ENCODE measurements around the gene CDK16.

CDK16 gene

DNA sequence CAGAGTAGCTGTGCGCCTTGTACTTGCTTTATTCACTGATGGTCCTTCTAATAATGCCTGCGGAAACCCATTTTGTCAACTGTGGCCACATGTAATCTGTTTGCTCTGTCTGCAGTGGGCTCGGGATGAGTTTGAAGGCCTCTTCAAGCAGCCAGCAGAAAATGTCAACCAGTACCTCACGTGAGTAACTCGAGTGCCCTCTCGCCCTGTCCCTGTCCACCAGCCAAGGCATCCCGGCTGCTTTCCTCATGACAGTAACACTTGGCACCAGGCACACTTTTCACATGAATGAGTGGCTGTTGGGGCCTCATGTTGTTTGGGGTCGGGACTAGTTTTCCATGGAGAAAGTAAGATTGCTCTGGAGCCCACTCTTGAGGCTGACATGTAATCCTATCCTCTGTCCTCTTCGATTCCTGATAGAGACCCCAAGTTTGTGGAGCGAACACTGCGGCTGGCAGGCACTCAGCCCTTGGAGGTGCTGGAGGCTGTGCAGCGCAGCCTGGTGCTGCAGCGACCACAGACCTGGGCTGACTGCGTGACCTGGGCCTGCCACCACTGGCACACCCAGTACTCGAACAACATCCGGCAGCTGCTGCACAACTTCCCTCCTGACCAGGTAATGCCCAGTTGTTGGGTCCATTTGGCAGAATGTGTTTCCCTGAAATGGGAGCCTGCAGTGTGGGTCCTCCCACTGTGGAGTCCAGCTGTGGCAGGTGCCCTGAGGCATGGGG, 8.8 kb upstream of the CDK16 start:
- DNase-seq: no peak

GRCh38 chrX:47210661-47211425, 7.6 kb upstream of the CDK16 start:
- no peak for DNase-seq

- DNase-seq: no peak
Measured at GRCh38 chrX:47212381-47213293, 5.8 kb upstream of the CDK16 start.

GRCh38 chrX:47214435-47215077, 3.9 kb upstream of the CDK16 start:
- DNase-seq: no peak

- DNase-seq: no peak
Measured at GRCh38 chrX:47215291-47215900, 3.1 kb upstream of the CDK16 start.

DNA sequence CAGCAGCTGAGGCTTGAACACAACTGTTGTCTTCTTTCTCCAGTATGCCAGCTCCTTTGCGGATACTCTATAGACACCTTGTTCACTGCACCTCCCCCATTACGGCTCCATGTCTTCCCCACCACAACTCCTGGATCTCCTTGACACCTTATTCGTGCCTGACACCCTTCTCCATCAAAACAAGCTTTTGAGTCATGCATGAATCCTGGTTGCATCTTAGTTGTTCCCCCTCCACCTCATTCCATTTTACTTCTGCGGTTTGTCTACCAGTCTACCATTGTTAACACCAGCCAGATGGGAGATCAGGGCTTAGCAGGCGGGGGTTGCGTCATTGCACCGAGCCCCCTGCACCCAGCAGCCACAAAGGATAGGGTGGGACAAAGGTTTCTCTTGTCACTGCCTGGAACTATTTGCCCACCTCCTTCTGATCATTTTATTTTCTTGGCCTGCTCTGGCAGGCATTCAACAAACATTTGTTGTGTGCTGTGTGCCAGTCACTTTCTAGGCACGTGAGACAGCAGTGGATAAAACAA, 2.0 kb upstream of the CDK16 start:
- DNase-seq: no peak

DNA sequence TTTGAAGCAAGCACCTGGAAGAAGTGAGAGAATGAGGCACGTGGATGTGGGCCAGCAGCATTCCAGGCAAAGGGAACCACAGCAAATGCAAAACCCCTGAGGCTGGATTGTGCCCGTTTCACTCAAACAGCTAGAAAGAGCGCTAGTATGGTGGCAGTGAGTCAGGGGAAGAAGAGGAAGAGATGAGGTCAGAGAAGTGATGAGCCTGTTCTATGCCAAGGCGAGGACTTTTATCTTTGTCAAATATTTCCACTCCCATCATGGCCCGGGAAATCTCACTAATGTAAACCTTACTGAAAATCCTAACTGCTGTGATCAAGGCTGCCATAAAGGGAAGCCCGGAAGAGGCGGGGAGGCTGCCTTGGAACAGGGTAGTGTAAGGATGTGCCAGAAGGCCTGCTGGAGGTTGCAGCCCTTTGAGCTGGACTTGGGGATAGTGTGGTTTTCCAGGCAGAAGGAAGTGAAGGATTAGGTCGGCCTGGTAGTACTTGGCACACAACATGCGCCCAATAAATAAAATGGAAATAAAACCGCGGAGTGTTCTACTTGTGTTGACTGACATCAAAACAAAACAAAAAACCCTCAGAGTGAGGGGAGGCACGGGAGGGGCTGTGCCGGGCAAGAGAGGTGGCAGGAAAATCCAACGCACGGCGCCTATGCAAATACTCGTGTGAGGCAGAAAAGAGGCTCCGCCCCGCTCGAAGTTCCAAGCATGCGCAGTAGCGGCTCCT, 1.2 kb upstream of the CDK16 start:
- DNase-seq: peak in 1 of 2 donors; percentile 29

GRCh38 chrX:47217852-47218279, 615 bp upstream of the CDK16 start:
- DNase-seq: peak; percentile 98 to 100

DNA sequence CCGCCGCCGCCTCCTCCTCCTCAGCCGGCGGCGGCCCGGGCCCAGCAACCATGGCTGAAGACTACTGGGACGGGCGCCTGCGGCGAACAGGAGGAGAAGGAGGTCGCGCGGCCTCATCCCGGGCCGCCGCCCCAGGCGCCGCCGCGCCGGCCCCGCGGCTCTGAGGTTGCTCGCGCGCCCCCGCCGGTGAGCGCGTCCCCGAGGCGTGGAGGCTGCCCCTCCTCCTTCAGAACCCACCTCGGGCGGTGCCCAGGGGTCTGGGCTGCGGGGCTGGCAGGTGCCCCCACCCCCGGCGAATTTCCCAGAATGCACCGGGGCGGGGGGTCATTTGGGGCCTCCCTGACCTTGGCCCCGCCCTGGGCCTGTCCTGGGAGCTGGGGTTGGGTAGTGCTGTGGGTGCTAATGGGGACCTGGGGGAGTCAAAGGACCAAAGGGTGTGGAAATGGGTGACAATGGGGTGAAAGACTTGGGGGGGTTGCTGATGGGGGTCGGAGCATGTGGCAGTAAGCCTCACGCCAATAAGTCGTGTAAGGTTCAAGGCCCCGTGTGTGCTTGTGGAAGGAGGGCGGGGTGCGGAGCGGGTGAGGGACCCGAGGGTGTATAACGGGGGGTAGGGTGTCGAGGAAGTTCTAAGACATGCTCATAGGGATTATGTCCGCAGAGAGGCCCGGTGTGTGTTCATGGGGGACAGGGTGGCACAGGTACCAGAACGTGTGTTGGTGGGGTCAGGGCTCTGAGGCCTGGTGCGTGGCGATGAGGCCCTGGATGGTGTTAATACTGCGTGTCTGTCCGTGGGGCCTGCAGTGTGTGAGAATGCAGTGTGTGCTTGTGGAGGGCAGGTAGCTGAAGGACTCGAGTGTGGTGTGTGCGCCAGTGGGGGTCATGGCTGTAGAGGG, 687 bp downstream of the CDK16 start:
- DNase-seq: peak; percentile 65 to 70

DNA sequence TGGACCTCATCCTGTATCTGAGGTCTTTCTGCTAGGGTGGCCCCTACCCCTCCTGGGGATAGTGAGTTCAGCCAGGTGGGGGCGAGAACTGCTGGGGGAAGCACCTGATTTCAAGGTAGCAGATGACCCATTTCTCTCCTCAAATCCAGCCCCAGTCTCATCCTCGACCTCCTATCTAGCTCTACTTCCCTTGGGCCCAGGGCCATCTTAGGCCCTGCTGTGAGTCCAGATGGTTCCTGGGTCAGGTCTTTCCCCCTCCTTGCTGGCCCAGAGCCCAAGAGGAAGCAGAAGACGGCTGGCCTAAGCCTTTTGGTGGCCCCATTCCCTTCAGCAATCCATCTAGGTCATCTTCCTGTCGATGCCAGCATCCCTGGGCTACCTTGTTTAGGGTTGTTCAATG, 3.3 kb downstream of the CDK16 start:
- DNase-seq: no peak

- DNase-seq: no peak
Measured at GRCh38 chrX:47222751-47223350, 4.4 kb downstream of the CDK16 start.

DNA sequence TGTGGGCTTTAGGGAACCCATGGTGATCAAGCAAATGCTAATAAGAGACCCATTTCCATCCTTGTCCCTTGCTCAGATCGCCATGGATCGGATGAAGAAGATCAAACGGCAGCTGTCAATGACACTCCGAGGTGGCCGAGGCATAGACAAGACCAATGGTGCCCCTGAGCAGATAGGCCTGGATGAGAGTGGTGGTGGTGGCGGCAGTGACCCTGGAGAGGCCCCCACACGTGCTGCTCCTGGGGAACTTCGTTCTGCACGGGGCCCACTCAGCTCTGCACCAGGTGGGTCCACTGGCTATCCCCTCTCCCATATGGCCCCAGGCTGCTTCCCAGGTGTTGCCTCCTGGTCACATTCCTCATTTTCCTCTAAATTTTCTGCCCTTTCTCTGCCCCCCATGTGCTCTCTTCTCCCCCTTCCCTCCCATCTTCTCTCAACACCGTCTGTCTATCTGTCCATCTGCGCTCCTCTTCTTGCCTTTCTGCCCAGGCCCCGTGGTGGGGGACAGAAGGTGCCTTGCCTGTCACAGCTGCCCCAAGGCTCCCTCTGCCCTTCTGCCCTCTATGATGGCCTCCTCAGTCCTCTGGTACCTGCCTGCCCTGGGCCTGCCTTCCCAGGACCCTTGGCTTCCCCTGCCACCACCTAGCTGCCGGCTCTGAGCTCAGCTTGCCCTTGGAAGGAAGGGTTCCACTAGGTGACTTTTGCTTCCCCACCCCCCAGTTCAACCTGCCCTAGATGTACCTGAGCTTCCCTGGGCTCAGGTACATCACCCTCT, 5.2 kb downstream of the CDK16 start:
- no peak for DNase-seq

DNA sequence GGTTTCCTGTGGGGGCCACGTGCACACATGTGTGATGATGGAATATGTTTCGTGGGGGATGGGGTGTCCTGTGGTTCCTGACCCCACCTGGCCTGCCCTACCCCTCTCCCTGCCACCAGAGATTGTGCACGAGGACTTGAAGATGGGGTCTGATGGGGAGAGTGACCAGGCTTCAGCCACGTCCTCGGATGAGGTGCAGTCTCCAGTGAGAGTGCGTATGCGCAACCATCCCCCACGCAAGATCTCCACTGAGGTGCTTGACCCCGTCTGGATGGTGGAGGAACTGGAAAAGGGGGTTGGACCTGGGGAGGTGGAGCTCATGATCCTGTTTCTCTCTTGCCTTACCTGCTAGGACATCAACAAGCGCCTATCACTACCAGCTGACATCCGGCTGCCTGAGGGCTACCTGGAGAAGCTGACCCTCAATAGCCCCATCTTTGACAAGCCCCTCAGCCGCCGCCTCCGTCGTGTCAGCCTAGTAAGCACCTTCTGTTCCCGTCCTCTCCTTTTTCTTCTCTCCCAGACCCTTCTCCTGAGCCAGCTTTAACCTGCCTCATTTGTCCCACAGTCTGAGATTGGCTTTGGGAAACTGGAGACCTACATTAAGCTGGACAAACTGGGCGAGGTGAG, 5.9 kb downstream of the CDK16 start:
- no peak for DNase-seq

- DNase-seq: no peak
Measured at GRCh38 chrX:47224896-47225290, 6.4 kb downstream of the CDK16 start.

DNA sequence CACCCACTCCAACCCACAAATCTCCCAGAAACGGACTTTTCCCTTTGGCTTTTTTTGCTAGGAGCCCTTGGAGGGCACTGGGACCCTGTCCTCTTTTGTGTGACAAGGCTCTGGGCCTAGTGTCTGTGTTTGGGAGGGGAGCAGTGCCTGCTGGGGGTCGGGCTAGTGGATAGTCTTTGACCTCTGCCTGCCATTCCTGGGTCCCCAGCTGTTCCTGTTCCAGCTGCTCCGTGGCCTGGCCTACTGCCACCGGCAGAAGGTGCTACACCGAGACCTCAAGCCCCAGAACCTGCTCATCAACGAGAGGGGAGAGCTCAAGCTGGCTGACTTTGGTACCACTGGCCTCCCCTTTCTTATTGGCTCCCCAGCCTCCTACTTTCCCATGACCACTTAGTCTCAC, 7.6 kb downstream of the CDK16 start:
- no peak for DNase-seq

DNA sequence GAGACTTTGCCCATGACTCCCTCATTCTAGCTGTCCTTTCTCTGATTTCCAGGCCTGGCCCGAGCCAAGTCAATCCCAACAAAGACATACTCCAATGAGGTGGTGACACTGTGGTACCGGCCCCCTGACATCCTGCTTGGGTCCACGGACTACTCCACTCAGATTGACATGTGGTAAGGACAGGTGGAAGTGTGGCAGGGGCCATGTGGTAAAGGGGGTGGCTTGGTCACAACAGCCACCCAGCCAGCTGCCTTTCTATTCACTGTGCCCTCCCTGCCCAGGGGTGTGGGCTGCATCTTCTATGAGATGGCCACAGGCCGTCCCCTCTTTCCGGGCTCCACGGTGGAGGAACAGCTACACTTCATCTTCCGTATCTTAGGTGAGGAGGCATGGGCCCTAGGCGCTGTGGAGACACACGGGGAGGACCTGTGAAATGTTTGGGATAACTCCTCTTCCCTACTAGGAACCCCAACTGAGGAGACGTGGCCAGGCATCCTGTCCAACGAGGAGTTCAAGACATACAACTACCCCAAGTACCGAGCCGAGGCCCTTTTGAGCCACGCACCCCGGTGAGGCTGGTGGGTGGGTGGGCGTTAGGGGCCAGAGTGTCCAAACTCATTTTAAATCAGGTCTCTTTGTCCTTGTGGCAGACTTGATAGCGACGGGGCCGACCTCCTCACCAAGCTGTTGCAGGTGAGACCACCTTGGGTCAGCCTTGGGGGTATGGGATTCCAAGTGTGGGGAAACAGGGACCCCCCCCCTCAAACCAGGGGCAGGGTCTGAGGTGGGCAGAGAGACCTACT, 8.3 kb downstream of the CDK16 start:
- DNase-seq: no peak

DNA sequence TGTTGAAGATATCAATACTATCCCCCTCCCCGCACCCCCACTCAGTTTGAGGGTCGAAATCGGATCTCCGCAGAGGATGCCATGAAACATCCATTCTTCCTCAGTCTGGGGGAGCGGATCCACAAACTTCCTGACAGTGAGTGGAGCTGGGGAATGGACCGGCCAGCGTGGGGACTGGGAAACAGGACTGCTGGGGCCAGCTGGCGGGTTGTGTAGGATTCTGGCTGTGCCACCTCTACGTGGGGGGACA, 8.8 kb downstream of the CDK16 start:
- no peak for DNase-seq

All from CD4-positive, alpha-beta T cell treated with Interferon alpha-2 for 1 hour (primary cell).